K562 (cell line): ENCODE results near the gene BCAN.

Experiments
- ATF7 ChIP-seq: fragments of 450-650 bp; IDR thresholded peaks from 2 replicates; pipeline ENCODE4 v1.7.1; 2014; ENCODE audit warnings: mild to moderate bottlenecking, moderate library complexity
- CTCF ChIP-seq, 3 experiments: IDR thresholded peaks in 2 of 3; conservative IDR thresholded peaks in 1 of 3; 2 replicates each; pipeline ENCODE4 v1.5.1; 2011 to 2012; ENCODE audit warnings: low read length in 3 of 3, mild to moderate bottlenecking in 3 of 3, control low read depth in 2 of 3, improper control_type of control experiment in 1 of 3, inconsistent platforms in 1 of 3, low read depth in 1 of 3, mixed read lengths in 1 of 3, moderate library complexity in 1 of 3; ENCODE audit not compliant: insufficient read depth in 2 of 3
- NBN ChIP-seq: fragments of 450-650 bp; IDR thresholded peaks from 2 replicates; pipeline ENCODE4 v1.6.1; 2016; ENCODE audit warnings: low read depth, mild to moderate bottlenecking
- RBM39 ChIP-seq: fragments of 200-400 bp; formaldehyde crosslinking; optimal IDR thresholded peaks from 2 replicates; pipeline ENCODE3; 2018; ENCODE audit warnings: low read depth, low read length

GRCh38 chr1:156642265-156643048 is 540 bp downstream of the BCAN start:
- TF ChIP-seq NBN (no peak), ATF7 (no peak), CTCF (IDR thresholded peaks at IDR 0.05 in 2 of 3, conservative IDR thresholded peaks at IDR 0.05 in 1 of 3; ENCODE audit: insufficient read depth in 2 of 3, low read depth in 1 of 3, low read length in 3 of 3) (no peak), RBM39 (no peak)
